Stimulated activated CD4-positive, alpha-beta T cell treated with anti-CD3 and anti-CD28 coated beads, Interleukin-4, amount 100 ng/mL, for 24 hours (primary cell): ENCODE data around the gene MAN1A1.

Experiments
- DNase-seq: peaks from one replicate; pipeline ENCODE4 v3.0.0-alpha.2; 2020

Gene MAN1A1

DNA sequence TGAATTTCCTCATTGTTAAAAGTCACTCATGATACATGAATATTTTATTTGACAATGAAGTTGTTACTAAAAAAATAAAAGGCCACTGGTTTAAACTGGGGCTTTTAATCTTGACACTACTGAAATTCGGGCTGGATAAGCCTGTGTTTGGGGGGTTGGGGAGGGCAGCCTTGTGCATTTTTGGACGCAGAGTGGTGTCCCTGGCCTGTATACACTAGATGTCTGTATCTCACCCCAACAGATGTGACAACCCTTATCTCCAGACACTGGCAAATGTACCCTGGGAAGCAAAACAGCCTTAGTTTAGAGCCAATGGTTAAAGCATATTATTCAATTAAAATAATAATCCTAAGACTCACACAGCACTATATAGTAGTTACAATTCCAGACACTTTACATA is 24.8 kb downstream of the MAN1A1 start:
- no peak for DNase-seq

DNA sequence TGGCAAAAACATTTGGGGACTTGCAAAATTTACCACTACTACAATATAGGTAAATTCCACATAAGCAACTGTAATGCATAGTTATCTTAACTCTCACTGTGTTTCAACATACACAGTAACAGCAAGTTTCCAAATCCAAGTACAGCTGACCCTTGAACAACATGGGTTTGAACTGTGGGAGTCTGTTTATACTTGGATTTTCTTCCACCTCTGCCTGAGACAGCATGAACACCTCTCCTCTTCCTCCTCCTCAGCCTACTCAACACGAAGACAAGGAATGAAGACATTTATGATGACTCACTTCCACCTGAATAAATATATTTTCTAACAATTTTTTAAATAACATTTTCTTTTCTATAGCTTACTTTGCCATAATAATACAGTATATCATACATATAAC is 25.6 kb downstream of the MAN1A1 start:
- no peak for DNase-seq

DNA sequence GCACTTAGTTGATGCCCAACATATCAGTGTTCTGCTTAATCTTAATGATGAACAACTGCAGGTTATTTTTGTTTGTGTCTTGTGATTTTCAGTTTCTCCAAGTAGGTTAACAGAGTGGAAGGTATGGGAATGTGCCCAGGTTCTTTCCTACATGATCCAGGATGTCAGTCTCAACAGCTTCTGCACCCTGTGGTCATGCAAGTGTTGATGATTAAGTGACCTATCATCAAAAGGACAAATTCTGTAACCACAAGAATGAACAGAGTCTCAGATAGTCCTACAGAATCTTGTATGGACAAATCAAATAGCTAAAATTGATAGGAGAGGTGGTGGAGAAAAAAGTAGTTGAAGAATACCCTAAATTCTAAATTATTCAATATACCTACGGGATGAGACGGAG is 26.1 kb downstream of the MAN1A1 start:
- DNase-seq = no peak

DNA sequence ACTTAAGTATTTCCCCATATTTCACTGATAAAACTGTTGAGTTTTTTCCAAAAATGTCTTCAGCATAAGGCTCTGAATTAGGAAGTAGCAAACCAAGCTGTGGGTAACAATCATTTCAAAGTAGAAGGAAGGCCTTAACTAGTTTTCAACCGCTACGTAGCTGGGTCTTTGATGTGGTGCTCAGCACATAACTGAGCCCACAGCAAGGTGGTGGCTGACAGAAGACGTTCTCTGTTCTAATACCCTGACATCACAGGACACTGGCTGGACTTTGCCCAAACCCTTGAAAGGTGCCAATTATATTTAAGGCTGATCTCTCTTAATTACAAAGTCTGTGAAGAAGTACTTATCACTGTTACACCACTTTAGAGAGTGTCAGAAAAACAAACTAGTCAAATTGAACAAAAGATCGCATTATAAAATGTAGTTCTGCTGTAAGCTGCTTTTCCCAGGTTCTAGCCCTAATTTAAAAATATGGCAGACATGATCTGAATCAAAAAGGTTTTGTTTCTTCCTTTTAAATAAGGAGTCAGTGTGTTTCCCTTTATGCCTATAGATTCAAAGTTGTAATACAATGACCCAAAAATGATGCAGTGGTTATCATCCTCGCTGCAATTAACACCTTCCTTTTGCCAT is 26.7 kb downstream of the MAN1A1 start:
- no peak for DNase-seq

DNA sequence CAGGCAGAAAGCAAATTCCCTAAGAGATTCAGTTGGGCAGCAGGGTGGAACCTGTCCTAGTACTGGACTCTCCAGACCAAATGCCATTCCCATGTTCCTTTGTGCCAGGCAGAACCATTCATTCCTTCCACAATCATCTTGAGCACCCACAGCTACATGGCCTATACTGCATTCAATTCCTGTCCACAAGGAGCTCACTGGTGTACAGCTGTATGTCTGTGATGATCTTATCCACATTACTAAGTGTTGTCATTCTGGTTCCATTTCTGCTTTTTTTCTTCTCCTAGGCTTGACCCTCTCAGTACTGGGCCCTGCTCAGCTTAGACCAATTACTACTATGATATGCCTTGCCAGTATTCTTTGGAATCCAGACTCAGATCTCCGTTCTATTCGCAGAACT is 27.5 kb downstream of the MAN1A1 start:
- DNase-seq = no peak

DNA sequence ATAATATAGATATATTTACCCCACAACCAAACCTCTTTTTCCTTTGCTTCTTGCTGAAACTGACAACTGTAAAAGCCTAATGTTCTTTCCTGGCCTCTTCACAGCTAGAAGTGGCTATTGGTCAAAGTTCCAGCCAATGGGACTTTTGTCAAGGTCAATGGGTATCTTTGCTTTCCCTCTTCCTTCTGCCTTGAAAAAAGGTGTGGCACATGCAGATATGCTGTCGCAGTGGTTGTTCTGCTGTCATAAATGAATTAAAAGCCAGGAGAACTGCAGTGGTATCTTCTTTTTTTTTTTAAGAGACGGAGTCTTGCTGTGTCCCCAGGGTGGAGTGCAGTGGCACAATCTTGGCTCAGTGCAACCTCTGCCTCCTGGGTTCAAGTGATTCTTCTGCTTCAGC is 29.9 kb downstream of the MAN1A1 start:
- no peak for DNase-seq

DNA sequence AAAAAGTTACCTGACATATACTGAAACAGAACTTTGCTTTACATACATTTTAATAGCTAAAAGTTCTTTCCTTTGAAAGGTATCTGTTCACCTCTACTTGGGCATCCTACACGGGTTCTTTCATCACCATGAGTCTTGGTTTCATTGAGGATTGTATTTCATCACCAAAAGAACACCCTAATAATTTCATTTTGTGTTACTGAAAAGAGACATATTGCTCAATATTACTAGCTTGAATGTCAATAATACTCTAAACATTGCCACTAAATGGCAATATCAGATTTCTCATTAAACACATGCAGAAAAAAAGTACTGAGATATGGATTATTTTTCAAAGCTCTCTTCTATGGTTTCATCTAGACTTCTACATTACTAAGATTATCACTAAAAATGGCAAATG is 30.8 kb downstream of the MAN1A1 start:
- no peak for DNase-seq

DNA sequence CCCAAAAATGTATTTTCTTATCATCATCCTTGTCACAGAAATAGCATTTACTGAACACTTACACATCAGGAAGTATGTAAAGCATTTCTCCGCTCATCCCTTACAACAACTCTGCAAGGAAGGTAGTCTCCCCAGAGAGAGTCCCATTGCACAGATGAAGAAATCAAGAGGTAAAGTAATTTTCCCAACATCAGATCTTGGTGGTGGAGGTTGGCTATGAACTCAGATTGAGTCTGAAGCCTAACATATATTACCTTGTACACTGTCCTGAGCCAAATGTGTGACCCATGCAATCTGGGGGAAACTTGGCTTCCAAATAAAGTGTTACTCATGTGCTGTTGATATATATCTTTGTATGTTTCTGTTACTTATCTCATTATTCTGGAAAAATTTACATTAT is 31.4 kb downstream of the MAN1A1 start:
- no peak for DNase-seq

DNA sequence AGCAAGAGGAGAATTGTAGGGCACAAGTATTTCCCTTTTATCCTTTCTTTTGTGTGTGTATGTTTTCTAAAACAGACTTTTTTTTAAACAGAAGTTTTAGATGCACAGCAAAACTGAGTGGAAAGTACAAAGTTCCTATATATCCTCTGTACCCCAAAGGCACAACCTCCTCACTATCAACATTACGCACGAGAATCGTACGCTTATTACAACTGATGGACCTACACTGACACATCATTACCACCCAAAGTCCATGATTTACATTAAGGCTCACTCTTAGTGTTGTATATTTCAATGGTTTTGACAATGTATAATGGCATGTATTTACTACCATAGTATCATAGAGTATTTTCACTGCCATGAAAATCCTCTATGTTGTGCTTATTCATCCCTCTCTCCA is 32.6 kb downstream of the MAN1A1 start:
- DNase-seq = no peak

DNA sequence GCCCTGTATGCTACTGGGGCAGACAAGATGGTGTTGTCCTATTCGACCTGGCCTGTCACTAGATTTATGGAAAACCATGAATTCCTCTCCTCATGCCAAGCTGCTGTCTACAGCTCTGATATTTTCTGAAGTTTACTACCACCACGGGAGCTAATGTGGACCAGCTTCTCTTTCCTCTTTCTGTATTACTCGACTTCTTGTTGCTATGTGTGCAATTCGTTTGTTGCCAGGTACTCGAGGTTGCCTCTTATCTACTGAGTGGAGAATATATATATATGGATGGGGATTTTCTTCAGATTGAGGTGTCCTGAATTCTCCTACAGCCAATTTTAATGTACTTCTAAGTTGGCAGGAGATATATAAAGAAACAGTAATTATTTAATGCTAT is 34.7 kb downstream of the MAN1A1 start:
- DNase-seq = no peak

DNA sequence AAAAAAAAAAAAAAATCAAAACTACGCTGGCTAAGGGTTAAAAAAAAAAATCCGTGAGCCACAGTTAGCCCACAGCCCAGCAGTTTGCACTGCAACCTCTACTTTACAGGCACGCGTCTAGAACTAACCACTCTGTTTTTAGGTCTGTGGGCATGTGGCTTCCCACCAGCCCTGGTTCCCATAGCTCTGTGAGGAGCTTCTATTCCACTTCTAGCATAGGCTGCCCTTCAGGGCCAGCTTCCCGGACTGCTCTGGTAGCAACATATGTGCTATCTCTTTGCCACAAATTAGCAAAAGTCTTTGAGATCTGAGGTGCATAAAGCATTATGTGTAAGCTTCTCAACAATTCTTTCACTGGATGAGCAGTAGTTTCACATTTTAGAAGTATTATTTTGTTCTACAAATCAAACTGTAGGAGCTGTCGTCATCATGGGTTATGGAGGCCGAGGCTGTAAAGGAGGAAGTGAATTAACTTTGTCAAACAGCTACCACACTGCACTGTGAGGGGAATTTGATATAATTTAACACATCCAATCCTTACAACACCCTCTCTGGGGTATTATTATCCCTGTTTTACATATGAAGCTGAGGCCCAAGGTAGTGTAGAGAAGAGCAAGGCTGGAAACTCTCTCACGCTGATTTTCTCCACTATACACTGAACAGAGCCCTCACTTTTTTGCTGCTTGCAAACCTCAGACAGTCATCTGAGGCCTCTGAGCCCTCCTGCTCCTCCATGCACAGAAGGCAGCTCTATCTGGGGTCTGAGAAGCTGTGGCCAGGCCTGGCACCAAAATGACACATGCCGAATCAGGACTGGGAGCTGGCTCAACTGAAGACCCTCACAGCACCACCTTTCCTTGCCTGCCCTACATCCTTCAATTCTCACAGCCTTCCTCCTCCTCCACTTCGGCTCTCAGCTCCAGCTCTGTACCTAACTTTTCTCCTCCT is 35.4 kb downstream of the MAN1A1 start:
- peak; percentile 9 for DNase-seq

DNA sequence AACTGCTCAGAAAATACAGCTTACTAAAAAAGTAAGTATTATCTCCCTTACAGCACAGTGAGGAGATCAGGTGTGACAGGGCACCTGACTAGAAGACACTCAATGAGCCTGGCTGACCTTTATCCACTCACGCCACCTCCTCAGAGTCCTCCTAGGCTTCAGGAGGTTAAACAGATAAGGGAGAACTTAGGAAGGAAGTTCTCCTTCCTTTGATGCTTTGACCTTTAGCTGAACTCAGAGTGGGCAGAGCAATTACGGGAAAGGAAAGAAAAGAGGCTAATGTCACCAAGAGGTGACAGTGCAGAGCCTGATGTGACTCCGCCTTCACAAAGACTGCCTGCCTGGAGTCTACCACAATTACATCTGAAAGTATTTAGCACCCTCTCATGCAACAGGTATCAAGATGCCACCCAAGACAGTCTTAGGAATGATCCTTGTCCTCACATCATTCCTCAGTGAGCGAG is 36.7 kb downstream of the MAN1A1 start:
- DNase-seq = peak; percentile 15

DNA sequence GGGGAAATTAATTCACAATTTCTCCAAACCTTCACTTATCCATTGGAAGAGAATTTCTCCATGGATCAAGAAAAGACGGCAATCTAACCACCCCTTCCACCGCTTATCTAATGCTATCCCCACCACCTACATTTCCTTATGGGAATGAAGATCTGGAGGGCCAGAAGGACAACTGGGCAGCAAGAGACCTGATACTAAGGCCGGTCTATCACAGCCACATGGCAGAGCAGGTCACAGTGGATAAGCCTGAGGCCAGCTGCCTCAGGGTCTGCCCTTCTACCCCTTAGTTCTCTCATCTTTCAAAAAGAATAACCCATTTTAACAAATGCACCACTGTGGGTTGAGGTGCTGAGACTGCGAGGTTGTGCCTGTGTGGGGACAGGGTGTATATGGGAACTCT is 37.1 kb downstream of the MAN1A1 start:
- no peak for DNase-seq

DNA sequence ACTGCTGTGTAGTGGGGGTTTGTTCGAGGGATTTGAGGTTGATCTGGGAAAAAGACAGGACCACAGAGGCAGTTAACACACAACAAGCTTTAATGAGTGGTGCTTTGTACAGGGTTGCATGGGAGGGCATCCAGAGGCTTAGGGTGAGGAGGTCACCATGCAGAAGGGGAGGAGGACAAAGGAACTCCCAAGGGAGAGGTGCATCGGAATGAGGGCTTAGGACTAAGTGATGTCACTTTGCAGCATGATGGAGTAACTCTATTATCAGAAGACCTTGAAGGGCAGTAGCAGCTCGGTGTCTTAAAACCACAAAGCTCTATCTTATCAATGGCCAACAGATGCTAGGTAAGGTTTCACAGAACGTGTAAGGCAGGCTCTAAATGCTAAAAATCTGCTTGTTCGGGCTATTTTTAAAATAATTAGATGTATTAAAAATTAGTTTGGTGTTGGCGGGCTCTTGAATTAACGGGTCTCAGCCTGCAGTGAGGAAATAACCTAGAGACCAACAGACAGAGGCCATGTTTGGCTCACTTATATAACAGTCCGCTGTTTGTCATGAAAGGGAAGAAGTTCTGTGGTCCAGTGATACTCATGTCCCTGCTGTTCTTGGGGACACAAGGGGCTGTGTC is 37.9 kb downstream of the MAN1A1 start:
- no peak for DNase-seq

DNA sequence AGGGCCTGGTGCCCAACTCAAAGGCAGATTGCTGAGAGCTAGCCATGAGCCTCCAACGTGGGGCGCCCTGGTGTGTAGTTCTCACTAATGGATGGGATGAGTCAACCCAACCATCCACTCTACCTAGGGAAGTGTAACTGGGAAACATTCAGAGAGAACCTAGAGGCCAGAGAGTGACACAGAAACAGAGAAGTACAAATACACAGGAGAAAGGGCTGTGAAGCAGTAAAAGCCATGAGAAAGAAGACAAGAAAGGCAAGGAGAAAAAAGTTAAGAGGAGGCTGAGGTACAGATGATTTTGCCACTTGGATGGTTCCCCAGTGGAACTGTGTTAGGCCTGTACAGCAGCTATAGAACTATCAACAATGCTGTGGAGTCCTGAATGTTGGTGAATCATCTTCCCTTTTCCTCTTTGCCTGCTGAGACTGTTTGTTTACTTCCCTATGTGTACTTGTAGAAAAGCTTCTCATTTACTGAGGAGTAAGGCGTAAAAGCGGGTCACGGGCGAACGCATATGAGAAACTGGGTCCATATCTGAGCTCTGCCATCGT is 39.0 kb downstream of the MAN1A1 start:
- no peak for DNase-seq

DNA sequence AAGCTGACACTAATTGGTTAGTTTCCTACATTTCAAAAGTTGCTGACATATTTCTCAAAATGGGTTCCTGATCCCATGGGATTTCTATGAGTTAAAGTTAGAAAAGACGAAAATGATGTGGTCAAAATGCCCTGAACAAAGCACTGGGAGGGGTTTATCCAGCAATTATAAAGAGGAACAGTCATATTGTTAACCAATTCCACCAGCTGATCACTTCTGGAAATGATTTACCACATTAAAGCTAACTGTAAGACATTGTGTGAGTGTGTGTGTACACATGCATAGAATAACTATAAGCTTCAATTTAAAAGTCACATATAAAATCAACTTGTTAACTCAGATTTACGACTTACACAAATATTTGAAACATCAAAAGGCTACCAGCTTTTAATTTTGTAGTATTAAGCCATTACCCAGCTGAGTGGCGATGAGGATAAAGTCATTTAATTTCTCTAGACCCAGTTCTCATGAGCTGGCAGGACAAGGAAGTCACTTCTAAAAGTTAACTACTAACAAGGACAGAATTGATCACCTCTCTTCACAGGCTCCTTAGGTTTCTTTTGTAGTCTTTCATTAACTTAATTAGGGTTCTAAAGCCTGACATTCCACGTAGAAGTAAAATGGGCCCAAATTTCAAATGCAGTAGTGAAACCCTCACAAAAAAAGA is 40.4 kb downstream of the MAN1A1 start:
- no peak for DNase-seq

DNA sequence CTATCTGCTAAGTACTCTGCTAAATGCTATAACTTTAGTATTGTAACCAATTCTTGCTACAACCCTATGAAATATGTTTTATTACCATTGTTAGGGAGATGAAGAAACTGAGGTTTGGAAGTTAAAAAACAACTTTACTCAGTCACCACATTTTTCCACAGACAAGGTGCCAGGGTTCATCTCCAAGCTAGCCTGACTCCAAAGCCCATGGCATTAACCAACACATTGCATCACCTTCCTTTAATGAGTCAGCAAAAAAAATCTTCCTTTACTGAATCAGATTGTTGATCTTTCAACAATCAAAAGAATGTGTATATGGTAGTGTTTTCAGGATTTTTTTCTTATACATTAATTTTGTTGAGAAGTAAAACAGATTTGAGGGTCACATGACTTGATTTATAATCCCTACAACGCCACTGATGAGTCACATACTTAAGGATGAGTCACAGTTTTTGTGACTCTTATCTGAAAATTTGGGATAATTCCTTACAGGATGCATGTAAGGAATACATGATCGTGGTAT is 41.5 kb downstream of the MAN1A1 start:
- no peak for DNase-seq

DNA sequence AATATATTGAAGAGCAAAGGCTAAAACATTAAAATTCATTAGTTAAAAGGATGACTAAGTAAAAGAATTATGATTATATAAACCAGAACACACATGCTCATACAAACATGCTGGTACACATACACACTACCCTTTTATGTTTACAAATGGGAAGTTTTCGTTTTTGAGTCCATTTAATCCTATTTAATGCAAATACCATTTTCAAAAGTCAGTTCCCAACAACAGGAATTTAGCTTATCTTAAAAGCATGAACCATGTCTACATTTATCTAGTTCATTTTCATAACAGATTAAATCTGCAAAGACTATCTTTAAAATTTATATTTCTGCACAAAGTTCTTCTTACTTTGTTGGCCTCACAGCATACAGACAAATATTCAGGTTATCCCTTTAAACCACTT is 42.5 kb downstream of the MAN1A1 start:
- DNase-seq = no peak

DNA sequence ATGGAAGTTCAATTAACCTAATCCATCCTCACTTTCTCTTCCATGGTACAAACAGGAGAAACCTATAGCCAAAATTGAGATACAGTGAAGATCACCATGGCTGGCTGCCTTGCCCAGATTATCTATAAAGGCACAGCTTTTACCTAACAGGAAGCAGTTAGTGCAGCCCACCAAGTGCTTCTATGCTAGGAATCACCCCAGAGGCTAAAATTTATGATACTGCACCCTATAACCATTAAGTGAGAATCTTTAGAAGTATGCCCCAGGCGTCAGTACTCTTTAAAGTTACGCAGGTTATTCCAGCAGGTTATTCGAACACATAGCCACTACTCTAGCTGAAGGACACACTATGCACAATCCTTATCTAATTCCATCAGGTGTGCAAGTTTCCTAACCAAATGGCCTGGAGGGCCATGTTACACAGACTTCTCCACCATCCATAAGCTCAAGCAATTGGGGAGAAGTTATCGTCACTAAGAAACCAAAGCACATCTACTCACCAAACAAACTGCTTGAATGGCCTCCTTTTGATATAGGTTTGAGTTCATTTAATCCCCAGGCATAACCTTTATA is 43.1 kb downstream of the MAN1A1 start:
- no peak for DNase-seq

DNA sequence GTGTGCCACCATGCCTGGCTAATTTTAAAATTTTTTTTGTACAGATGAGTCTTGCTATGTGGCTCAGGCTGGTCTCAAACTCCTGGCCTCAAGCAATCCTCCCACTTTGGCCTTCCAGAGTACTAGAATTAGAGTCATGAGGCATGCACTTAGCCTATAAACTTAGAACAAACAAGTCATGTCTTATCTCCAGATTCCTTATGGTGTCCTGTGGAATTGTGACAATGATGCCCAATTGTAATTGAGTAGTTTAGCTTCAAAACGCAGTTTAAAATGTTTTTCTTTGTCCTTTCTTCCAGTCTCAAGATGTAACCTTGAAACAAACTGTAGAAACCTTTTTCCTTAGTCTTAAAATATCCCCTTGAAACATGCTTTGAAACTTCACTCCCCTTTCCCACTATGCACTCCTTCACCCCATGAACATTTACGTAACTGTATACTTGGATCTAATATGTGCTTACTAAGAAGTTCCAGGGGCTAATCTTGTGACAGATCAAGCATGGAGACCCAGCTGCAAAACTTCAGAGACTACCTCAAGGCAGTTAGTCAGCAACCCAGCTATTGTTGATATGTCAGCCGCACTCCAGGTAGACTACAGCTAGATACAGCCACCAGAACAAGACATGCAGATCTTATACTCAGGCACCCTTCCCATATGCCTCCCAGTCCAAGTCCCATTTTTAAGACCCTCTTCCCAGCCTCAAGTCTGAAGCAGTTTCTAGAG is 46.2 kb downstream of the MAN1A1 start:
- DNase-seq = no peak

DNA sequence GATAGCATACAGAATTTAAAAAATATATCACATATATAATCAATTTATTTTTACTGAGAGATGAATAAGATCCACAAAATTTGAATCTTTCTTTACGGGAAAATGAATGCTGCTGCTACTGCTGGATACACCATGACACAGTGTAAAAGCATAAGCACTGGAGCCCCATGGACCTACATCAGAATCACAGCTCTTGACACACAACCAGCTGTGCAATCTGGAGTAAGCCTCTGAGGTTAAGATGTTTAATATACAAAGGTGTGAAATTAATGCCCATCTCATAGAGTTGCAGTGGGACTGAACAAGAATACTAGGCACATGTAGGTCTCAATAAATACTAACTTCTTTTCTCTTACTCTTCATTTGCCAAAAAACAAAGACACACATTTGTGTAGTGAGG is 48.1 kb downstream of the MAN1A1 start:
- DNase-seq = no peak

DNA sequence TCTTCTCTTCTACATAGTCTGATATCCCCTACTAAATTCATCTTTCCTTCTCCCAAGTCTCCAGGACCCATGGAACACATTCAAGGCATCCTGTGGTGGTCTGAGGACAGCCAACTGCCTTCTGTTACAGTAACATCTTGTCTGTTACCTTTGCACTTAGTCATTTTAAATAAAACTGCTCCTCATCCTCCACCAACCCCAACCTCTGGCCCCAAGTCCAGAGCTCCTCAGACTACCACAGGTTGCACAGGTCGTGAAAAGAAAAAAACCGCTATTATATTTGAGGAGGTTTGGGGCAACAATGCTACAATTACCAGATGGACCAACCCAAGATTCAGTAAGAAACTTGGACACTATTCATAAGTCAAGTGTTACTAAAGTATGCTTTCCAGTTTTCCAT is 49.9 kb downstream of the MAN1A1 start:
- DNase-seq = no peak
